GM10266 (cell line): ENCODE measurements around the gene OXSR1.

Experiments used
- DNase-seq: peaks from one replicate; pipeline ENCODE4 v3.0.0; 2012; ENCODE audit errors: extremely low spot score
- TF ChIP-seq, protein P1 (sequence below): IDR thresholded peaks from 2 replicates; pipeline ENCODE4 v1.5.1; 2012; ENCODE audit warnings: mild to moderate bottlenecking, low read depth; ENCODE audit not compliant: control insufficient read depth, insufficient read depth; ENCODE audit errors: missing control alignments

Gene OXSR1

DNA sequence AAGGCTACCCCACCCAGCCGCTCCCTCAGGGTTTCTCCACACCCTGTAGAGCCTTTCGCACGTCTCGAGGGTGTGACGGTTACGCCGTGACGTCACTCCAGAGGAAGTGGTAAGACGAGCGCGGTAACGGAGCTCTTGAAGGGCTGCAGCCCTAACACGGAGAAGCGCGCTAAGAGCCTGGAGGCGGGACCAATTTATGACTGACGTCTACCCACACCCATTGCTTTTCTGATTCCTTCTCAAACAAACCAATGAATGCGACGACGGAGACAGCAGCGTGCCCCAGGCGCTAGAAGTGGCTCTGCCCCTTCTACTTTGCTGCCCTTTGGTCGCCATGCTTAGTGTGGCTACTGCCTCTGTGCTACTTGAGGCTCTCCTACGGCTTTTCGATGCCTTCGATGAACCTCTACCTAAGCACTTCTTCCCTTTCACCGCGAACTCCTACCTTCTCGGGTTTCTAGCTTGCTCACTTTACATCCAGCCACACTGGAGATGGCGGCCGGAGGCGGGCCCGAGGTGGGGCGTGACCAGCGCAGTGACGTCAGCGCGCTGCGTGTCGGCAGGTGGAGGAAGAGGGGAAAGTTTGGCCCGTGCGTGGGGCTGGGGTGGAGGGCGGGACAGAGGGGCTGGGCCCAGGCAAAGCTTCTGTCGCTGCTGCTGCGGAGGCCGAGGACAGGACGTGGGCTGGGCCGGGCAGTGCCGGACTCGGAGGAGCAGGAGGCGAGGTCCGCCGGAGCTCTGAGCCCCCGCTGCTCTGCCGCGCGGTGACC, at the start of gene OXSR1:
OXSR1 (plus strand) TSS at position 586 of the 770 bp plus-strand sequence. CDS start 340 bp downstream, outside the sequence.
- TF ChIP-seq, protein P1, sequence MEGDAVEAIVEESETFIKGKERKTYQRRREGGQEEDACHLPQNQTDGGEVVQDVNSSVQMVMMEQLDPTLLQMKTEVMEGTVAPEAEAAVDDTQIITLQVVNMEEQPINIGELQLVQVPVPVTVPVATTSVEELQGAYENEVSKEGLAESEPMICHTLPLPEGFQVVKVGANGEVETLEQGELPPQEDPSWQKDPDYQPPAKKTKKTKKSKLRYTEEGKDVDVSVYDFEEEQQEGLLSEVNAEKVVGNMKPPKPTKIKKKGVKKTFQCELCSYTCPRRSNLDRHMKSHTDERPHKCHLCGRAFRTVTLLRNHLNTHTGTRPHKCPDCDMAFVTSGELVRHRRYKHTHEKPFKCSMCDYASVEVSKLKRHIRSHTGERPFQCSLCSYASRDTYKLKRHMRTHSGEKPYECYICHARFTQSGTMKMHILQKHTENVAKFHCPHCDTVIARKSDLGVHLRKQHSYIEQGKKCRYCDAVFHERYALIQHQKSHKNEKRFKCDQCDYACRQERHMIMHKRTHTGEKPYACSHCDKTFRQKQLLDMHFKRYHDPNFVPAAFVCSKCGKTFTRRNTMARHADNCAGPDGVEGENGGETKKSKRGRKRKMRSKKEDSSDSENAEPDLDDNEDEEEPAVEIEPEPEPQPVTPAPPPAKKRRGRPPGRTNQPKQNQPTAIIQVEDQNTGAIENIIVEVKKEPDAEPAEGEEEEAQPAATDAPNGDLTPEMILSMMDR = no peak
- peak; percentile 94 for DNase-seq

- TF ChIP-seq, protein P1 = no peak
- no peak for DNase-seq
Observed at GRCh38 chr3:38115645-38116427, 49.5 kb upstream of the OXSR1 start.

DNA sequence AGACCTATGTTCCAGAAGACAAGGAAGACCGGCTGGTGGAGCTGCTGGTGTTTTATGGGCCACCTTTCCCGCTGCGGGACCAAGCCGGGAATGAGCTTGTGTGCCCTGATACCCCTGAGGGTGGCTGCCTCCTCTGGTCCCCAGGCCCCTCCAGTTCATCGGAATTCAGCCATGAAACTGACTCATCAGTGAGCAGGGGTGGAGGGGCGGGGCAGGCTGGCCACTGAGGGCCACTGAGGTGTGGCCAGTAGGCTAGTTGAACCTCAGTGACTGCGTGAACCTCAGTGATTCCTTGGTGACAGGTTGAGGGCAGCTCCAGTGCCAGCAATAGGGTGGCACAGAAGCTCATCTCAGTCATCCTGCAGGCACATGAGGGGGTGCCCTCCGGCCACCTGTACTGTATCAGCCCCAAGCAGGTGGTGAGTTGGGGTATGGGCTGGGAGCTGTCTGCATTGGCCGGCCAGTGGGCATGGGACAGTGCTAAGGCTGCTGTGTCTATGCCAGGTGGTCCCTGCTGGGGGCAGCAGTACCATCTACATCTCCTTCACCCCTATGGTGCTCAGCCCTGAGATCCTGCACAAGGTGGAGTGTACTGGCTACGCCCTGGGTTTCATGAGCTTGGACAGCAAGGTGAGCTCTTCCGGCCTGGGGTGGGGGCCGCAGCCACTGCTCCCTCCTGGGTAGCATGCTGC, 48.7 kb upstream of the OXSR1 start:
- DNase-seq = no peak
- TF ChIP-seq, protein P1 = no peak

- TF ChIP-seq, protein P1 = no peak
- no peak for DNase-seq
Observed at GRCh38 chr3:38117163-38117716, 48.1 kb upstream of the OXSR1 start.

DNA sequence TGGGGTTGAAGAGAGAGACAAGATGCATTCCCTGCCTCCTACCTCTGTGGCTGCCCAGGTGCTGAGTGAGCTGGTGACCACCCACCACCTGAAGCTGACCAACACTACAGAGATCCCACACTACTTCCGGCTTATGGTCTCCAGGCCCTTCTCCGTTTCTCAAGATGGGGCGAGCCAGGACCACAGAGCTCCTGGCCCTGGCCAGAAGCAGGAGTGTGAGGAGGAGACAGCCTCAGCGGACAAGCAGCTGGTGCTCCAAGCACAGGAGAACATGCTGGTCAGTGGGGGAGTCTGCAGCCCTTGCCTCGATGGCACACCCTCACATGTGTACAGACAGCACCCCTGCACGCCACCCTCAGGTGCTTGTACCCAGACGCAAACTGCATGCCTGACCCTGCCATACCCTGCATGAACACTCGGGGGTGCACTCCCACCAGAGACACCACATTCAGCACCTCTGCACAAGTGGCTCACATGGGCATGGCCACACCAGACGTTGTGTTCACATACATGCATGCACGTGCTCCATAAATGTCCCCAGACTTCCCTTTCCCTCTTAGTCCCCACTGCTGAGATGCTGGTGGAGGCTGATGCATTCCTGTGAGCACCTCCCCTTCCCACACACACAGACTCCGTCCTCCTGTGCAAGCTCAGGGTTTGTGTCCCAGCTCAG, 47.5 kb upstream of the OXSR1 start:
- peak; percentile 74 for DNase-seq
- TF ChIP-seq, protein P1 = peak; percentile 77

- no peak for DNase-seq
- TF ChIP-seq, protein P1 = no peak
Observed at GRCh38 chr3:38118421-38119247, 46.7 kb upstream of the OXSR1 start.
